Activated effector memory CD4-positive, alpha-beta T cell treated with Interleukin-2 at 50 U/mL for 16 hours (primary cell): ENCODE results near the gene AFAP1.

Experiments
- DNase-seq: peaks from one replicate; pipeline ENCODE4 v3.0.0-alpha.2; 2020

AFAP1 gene

DNA sequence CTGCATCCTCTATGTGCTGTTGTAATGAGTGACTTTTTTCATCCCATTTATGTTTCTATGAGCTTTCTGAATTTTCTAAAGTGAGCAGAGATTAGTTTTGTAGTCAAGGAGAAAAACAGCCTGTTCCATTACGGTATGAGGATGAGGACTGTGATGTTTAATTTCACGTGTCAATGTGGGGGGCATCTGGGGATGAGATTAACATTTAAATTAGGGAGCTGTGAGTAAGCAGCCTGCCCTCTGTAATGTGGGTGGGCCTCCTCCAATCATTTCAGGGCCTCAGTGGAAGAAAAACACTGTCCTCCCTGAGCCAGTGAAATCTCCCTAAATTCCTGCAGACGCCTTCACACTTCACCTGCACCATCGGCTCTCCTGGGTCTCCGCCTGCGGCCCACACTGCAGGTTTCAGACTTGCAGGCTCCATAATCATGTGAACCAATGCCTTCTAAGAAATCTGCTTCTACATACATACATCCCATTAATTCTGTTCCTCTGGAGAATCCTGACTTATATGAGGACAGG lies 121.7 kb downstream of the AFAP1 start:
- no peak for DNase-seq

- DNase-seq = no peak
These were observed 122.9 kb downstream of the AFAP1 start for GRCh38 chr4:7816771-7817170.

DNA sequence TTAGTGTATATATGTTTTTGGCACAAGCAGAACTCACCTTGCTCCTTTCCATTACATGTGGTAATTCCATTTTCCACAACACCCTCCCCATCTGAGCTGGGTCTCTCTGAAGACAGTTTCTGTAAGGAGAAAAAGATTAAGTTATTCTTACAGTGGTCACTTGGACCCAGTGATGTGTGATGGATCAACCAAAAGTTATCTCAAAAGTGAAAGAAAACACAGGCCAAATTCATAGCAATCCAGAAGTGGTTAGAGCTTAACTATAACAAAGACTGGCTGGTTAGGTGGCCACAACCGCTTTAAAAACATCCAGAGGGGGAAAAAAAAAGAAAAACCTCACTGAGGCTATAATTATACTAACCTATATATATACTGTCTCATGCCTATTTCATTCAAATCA lies 123.7 kb downstream of the AFAP1 start:
- DNase-seq = no peak

DNA sequence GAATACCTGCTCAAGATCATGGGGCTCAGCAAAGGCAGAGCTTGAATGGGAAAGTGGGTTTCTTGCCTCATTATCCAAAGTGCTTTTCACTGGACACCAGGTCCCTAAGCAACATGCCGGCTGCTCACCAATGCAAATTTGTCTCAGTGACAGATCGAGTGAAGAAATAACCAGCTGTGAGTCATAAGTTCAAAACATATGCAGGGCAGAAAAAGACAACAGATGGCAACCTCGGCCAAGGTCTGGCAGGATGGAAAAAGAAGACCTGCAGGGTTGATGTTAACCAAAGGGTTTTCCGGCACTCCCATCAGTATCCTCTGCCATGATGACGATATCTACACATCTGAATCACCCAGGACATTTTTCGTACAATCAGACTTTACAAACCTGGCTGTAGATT lies 124.1 kb downstream of the AFAP1 start:
- DNase-seq = no peak

DNA sequence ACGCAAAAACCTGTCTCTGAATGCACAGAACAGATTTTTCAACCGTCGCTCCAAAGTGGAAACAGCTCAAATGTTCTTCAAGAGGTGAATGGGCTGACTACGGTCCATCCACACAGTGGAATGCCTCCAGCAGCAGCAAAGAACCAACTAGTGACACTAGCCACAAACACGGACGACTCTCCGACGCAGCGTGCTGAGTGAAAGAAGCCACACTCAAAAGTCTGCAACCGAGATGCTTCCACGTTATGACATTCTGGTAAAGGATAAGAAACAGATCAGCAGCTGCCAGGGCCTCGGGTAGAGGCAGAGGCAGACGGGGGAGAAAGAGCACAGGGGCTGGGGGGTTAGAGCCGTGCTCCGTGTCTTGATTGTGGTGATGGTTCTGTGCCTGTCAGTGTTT lies 125.2 kb downstream of the AFAP1 start:
- no peak for DNase-seq

DNA sequence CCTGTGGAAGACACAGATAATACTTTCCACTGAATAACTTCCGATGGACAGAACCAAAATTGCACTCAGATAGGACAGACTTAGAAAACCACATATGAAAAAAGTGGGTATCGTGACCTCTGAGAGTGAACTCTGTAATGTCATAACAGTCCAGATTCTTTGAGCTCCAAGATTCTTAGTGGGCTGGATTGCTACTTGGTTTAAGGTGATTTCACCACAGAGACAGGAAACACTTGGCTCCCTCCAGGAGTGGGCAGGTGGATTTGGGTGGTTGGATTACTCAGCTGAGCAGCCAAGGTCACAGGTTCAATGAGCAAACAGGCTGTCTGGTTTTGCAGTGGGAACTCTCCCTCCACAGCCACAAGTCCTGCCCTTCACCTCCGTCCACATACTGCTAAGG lies 126.0 kb downstream of the AFAP1 start:
- DNase-seq = no peak

DNA sequence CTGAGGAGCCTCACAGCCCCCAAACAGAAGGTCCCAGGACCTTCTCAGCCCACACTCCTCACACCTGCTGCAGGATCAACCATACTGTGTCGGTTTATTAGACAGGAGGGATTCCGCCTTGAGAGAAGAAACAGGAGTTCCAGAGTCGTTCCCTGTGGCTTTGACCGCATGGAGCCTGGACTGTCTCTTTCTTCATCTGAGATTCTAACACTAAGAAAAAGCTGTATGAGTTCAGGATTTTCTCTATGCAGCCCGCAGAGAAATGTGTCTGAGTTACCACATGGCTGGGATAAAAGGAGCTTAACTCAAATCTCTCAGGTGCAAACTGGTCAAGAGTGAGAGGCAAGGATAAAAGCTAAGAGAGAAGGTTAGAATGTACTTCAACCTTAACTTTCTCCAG lies 126.7 kb downstream of the AFAP1 start:
- no peak for DNase-seq

DNA sequence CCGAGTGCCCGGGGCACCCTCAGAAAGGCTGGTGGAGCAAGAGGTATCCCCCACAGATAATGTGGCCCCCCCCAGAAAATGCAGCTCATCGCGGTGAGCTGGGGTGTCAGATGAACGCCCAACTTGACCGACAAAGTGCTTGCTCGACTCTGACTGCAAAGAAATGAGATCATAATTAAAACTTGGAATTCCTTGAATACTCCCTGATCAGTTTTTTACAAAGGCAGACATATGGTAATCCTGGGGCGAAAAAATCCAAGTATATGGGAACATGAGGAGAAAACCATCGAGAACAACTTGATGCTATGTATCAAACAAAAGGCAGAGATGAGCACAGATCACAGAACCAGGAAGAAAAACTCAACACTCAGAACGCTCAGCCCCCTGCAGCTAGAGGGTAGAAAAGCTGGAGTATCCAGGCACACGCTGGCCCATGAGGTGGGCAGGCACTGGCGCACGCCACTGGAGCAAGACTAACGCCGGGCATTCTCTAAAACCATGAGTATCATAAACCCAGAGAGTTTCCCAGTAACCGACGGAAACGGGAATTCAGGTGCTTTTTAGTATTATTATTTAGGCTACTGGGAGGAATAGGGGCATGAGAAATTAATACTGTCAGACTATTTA lies 127.3 kb downstream of the AFAP1 start:
- no peak for DNase-seq

GRCh38 chr4:7811536-7812191 lies 128.0 kb downstream of the AFAP1 start:
- DNase-seq = no peak

DNA sequence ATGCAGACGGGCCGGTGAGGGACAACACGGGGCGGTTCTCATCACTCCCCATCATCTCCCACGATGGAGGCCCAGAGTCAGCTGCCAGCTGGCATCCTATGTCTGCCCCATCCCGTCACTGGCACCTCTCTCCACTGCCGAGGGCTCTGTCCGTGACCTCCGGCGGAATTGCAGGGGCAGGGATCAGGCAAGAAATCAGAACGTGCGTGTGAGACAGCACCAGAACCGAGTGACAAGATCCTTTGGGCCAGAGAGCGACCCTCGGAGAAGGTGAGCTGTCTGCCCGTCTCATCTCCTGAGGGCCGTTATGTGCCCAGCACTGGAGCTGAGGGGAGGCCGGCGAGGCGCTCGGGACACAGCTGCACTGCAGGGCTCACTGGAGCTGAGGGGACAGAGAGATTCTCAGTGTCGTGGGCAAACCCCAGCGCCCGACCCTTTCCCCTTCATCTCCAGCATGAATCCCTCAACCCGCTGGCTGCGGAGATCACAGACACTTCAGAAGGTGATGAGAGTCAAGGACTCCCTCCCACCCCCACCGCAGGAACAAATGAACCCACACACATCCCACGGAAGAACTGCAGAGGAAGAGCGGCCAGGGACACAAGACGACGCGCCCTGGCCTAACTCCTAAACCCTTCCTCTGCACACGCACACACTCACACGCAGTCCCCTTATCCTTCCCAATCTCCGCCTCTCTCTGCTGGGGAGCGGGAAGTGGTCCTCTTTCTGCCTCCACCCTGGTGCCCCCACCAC lies 128.7 kb downstream of the AFAP1 start:
- DNase-seq = no peak

- no peak for DNase-seq
These were observed 130.9 kb downstream of the AFAP1 start for GRCh38 chr4:7808752-7809151.

GRCh38 chr4:7808181-7808580 lies 131.5 kb downstream of the AFAP1 start:
- no peak for DNase-seq

DNA sequence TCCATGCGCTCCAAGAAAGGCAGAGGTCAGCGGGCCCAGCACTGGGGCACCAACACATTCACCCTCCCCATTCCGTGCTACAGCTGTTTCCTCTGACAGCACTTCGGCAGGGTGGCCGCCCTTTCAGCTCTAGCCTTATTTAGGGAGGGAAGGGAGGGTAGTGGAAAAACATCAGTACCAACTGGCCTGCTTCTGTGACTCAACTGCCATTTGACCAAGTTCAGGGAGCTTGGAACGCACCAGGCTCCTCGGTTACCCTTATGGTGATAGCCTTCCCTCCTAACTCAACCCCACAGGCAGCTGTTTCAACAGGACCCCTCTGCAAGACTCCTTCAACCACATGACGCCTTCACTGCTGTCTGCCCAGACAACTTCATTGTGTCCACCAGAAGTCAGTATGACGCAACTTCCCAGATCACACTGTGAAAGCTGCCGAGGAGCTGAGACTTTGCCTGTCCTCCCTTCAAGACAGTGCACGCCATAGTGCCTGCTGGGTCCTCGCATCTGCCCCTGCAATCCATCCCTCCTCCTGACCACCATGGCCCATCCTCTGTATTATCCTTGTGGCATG lies 132.2 kb downstream of the AFAP1 start:
- DNase-seq = no peak

GRCh38 chr4:7806338-7807090 lies 133.1 kb downstream of the AFAP1 start:
- no peak for DNase-seq

GRCh38 chr4:7805533-7806337 lies 133.9 kb downstream of the AFAP1 start:
- no peak for DNase-seq

DNA sequence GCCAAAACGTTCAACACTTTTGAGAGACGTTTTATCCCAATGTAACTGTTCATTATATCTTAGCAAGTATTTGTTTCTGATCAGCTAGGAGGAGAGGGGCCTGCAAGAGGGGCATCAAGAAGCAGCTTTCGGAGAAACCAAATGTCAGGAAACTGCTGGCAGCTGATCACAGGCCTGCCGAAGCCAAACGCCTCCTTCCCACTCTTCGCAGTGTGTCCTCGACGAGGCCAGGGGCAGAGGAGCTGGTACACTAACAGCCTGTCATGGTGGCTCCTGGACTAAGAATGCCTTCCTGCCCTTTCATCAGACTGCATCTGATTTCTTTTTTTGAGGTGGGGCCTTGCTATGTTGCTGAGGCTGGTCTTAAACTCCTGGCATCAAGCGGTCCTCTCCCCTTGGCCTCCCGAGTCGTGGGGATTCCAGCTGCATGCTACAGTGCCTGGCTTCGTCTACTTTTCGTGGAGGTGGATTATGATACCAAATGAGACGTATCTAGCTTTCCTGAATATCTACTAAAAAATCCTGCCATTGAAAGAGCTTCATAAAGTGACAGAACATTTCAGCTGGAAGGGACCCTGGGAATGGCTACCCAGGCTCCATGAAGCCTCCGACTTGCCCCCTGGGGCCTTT lies 134.8 kb downstream of the AFAP1 start:
- DNase-seq = no peak

- peak; percentile 72 for DNase-seq
These were observed 135.5 kb downstream of the AFAP1 start for GRCh38 chr4:7803992-7804755.

- no peak for DNase-seq
These were observed 136.3 kb downstream of the AFAP1 start for GRCh38 chr4:7803371-7803770.

GRCh38 chr4:7802093-7802726 lies 137.5 kb downstream of the AFAP1 start:
- peak; percentile 62 for DNase-seq

- DNase-seq = no peak
These were observed 138.0 kb downstream of the AFAP1 start for GRCh38 chr4:7801641-7802040.
